ENCODE data around the gene TSKS.

- TF ChIP-seq CTCF (IDR thresholded peaks at IDR 0.05) (no peak), POLR2A (IDR thresholded peaks at IDR 0.05) (no peak), POLR2AphosphoS5 (IDR thresholded peaks at IDR 0.05) (no peak)
Observed at GRCh38 chr19:49802836-49803528, 39.9 kb upstream of the TSKS start.
